NCI-H2107 treated with DMSO at 0.1 percent for 48 hours (cell line): ENCODE measurements around the gene JAM3.
"Not testable (repeated sequence)": the region's sequence is repeated elsewhere in the genome, so short reads cannot be mapped to it uniquely, and the experiment has no call there.

Experiments used
- DNase-seq: peaks from one replicate; lab custom pipeline; 2025; ENCODE audit not compliant: unreplicated experiment; lab: John Stamatoyannopoulos, UW

The JAM3 gene

DNA sequence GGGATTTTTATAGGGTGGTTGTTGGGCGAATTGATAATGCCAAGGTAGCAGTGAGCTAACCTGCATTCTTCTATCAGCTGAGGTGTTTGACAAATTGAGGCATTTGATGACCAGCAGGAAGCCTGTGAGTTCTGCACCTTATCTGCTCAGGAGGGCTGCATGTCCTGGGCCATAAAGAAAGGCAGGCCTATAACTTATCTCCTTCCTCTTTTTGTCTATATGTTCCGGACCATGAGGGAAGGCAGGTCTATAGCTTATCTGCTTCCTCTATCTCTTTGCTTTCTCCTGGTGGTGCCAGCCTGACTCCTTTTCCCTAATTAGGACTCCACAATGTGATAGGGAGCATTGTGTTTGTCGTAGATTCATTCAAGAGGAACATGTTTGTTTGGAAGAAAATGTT lies 8.6 kb upstream of the JAM3 start:
- DNase-seq: no peak

DNA sequence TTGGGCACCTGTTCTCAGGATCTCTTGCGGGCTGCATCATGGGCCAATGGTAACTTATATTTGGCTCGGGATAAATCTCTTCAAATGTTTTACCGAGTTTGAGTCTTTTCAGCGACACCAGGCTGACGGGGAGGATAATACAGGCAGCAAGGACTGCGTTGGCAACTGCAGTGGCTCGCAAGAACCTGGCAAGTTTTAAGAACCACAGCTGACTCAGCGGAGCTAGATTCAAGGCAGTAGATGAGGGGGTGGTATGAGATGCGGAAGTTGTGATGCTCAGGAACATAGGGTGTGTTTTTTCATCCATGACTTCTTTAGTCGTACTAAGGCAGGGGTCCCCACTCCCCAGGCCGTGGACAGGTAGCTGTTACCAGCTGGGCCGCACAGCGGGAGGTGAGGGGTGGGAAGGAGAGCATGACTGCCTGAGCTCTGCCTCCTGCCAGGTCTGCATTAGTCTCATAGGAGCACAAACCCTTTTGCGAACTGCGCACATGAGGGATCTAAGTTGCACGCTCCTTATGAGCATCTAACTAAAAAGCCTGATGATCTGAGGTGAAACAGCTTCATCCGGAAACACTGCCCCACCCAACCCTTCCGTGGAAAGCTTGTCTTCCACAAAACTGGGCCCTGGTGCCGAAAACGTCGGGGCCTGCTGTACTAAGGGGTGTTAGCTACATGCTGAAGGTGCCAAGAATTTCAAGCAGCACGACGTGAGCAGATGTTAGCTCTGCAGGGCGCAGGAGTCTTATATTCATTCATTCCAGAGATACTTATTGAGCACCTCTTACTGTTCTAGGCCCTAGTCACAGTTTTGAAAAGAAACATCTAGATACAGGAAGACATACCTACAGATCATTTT lies 6.4 kb upstream of the JAM3 start:
- no peak for DNase-seq

DNA sequence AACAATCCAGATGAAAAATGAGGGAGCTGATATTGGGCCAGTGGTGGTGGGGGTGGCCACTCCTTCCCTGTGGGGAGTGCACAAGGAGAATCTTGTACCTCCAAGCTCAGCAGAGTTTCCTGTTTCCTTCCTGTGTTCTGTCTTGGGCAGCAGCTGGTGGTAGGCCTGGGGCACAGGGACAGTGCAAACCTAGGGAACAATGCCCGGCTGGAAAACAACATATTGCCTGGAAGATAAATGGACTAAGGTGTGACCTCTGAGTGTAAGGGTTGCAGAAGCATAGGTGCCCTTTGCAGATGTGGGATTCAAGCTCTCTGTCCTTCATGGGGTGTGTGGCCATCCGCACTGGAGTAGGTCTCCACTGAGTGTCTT lies 5.8 kb upstream of the JAM3 start:
- DNase-seq: no peak

DNA sequence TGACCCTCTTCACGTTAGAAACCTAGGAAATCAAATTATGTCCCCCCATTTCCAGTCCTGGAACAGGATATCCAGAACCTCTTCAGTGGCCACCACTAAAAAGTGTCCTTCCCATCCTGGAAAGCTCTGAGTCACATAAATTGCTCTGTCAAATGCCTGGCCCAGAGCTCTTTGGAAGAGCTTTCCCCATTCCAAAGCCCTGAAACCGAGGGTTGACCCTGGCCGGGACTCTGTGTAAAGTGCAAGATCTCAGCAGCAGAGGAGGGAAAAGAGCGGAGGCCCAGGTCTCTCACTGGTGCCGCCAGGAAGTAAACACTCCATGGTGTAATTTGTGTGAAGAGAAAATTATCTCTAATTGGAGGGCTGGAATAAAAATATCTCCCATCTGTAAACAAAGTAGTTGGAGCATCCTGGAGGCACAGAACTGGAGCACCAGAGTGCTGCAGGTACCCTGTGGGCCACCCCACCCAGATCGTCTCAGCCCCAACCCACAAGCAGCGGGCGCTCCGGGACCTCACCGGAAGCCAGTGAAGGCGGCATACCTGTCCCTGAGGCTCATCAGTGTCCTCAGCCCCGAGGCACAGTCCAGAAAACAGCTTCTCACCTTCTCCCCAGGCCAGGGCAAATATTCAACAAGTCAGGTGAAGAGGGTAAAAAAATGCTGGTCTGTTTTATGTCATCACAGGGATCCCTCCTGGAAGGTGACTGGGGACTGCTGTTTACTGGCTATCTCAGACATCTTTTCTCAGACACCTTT lies 4.7 kb upstream of the JAM3 start:
- no peak for DNase-seq

DNA sequence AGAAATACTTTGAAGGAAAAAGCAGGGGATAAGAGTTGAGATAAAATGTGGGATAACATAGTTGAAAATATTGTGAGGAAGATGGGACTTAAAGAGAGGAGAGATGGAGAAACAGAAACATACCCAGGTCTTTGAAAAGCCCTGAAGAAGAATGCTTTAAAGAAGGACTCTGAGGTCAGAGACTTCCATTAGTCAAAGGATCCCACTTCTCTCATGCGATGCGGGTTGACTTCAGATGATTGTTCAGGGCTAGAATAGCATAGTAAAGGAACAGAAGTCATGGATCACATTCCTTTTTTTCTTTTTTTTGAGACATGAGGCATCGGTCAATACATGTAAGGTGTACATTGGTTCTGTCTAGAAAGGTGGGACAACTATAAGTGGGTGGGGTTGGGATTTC lies 3.5 kb upstream of the JAM3 start:
- no peak for DNase-seq

DNA sequence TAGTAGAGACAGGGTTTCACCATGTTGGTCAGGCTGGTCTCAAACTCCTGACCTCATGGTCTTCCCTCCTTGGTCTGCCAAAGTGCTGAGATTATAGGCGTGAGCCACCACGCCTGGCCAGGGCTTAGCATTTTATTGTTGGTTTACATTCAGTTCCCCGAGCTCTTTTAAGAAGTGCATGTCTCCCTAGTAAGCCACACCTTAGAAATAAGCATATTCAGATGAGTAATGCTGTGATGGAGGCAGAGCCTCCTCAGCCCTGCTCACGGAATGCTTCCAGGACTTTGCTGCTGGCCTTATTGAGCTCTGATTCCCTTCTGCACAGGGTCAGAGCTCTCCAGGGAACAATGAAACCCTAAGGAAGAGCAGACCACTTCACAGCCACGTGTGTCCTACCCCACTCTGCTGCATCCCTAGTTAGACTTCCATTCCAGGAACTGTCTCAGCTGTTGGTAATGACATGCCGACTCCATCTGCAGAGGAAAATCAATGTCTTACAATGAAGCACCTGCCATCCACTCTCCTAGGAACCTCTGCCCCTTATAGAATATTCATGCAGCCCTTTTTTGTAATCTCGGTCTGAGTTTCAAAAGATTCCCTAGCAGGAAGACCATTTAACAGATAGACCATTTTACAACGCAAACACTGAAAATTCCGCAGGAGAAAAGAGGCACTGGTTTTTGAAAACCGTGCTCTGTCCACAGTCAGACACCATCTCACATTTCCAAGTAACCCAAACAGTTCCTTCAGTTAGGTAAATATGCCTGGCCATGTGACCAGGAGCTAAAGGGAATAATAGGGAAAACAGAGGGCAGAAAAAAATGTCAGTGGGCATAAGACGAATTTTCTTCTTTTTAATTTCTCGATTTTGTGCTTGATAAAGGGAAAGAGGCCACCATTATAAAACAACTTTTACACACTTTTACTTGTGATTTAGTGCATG lies 1.7 kb upstream of the JAM3 start:
- peak; percentile 83 for DNase-seq

DNA sequence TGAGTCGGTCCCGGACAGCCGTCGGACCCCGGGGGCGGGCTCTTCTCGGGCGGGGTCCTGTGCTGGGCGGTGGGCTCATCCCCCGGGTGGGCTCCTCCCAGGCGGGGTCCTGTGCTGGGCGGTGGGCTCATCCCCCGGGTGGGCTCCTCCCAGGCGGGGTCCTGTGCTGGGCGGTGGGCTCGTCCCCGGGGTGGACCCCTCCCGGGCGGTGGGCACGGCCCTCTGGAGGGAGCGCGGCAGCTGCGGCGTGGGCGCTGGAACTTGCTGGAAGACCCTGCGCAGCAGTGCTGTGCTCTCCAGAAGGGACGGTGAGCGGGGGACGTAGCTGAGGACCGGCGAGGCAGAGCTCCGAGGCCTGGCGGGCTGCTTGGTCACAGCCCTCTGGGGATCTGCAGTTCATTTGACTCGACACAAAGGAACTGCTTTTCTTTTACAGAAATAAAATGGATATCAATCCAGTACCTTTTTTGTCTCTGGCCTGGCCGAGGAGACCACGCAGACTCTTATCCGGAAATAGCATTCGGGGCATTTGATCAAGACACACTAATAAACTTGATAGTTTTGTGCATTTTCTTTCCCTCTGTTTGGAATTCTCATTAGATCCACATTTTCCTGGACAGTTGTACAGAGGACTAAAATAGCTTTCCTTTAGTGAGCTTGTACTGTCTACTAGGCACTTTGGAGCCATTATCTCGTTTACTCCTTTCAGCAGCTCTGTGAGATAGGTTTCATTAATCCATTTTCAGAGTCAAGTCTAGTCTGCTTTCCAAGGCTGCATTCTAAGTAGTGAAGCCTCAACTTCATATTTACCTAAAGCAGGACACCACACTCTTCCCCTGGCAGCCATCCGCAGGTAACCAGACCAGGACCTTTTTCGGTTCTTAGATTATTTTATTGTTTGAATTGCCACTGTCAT lies 812 bp downstream of the JAM3 start:
- peak; percentile 29 for DNase-seq

DNA sequence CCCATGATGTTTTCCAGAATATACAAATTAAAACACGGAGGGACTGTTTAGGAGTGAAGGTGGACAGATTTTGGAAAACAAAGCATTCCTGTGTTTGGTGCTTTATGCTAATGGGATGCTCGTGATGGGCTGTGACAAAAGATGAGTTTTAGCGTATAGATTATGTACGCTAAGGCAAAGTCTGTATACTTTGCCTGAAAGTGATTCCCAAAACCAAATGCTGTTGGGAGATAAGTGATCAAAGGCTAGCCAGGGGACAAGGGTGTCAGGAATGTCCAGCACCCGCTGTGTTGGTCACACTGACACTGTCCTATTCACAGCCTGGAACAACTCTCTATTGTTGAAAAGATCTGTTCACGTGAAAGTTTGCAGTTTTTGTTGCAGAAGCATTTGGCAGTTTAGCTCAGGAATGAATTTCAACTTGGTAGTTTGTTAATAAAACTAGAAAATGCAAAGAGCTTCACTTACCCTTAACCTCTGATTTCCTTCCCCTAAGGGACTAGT lies 1.5 kb downstream of the JAM3 start:
- DNase-seq: no peak

DNA sequence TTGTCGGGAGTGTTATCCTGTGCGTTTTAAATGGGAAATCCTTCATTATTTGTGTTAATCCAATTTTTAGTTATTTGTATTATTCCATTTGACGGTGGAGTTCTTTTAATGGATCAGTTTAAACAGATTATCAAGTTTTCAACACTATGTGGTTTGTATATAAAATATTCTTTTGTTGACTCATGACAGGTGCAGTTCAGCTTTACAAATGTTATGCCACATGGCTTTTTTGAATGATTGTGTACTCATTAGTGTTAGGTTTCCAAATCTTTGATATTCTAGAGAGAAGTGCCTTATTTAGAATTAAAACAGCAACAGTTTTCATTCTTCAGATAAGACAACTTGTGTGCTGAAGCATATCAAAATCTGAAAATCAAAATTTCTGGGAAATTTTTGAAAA lies 2.4 kb downstream of the JAM3 start:
- peak; percentile 74 for DNase-seq

DNA sequence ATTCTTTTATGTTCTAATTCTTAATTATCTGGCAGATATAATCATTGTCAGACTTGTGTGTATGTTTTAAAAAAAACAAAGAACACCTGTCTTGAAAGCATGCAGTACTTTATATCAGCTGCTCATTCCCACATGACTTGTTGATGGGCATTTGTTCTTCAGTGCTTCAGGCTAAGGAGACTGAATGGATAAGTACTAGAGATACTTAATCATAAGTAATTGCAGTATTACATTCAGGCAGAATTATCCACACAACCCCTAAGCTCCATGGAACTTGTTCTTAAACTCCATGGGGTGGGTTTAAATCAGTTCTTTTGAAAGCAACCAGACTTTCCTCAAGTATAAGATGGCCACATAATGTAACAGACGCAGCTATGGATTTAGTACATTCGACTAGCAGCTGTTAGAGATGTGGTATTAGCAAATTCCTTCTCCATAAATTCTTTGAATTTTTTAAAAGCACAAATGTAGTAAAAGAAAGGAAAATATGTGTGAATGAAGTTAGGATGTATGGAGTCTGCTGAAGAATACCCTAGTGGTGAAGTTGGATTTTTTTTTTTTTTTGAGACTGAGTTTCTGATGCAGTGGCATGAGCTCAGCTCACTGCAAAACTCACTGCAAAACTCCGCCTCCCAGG lies 3.0 kb downstream of the JAM3 start:
- DNase-seq: peak; percentile 93

DNA sequence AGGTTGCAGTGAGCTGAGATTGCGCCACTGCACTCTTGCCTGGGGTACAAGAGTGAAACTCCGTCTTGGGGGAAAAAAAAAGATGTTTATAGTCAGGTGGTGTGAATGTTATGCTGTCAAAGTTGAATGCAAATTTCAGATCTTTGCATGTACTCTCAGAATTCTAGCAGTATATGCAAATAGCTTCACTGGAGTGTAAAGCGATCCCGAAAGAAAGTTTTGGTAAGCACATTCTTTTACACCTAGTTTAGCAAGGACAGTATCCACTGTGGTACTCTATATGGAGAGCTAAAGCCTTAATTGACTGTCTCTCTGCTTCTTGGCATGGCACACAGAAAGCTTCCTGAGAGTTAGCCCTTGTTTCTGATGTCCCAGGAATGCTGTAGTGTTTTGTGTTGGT lies 4.0 kb downstream of the JAM3 start:
- no peak for DNase-seq

DNA sequence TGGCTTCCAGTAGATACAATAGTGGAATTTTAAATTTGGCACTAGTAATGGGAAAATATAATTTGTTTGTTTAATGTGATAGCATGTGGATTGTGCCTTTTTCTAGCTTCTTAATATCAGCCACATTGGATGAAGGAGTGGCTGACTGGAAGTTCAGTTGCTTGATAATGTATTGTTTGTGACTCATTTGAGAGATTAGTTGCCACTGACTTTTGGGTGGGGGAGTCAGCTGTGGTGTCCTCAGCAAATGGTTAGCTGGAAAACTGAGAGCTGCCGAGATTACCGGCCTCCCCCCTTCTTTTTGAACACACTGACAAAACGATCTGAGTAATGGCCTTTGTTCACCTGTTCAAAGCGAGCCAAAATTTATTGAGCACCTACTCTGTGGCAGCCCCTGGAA lies 5.5 kb downstream of the JAM3 start:
- DNase-seq: no peak

DNA sequence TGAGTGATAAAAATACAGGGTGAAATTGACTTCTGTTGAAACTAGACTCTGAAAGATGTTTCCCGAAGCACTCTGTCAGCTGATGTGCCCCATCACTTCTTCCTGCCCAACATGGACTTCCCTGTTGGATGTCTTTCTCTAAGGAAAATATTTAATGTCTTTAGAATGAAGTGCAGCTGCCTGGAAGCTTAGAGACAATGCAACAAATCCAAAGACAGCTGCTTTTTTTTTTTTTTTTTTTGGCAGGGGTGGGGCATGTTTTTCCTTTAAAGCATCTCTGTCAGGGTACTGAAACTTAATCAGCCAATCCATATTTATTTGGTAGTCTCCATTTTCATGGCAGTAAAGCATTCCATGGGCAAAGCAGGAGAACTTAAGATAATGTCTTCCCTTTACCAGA lies 5.9 kb downstream of the JAM3 start:
- DNase-seq: no peak

DNA sequence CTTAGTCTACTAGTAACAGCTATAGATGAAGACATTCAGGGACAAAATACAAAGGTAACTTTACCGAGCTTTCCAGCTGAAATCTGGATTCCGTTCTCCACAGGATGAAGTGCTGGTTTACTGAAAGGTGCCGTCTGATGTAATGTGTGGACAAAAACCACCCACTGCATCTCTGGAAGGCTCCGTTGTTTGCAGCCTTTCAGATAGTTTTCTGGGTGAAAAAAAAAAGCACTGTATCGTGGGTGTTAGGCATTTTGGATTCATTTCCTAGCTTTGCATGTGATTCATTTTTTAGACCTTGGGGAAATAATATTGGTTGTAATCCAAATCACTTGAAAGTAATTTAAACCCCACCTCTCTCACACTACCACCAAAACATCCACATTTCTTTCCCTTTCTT lies 10.4 kb downstream of the JAM3 start:
- no peak for DNase-seq

DNA sequence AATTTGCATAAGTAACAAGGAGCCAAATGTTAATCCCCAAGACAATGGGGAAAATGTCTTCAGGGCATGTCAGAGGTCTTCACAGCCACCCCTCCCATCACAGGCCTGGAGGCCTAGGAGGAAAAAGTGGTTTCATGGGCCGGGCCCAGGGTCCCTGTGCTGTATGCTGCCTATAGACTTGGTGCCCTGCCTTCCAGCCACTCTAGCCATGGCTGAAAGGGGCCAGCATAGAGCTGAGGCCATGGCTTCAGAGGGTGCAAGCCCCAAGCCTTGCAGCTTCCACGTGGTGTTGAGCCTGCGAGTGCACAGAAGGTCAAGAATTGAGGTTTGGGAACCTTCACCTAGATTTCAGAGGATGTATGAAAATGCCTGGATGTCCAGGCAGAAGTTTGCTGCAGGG lies 12.4 kb downstream of the JAM3 start:
- not testable (repeated sequence) for DNase-seq

DNA sequence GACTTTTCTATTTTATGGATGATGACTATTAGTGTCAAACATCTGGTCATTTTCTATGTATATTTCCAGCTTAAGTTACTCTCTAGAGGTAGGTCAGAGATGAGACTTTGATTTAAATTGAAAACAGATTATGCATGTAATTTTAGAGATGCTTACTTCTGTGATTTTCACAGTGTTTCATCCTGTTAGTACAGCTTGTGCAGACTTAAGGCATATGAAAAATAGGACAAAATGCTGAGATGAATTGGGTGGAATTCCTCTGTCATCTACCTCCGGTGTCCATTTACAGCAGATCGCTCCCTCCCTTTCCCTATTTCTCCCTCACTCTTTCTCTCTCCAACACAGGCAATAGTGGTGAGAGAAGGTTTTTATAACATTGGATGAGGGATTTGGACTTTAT lies 14.1 kb downstream of the JAM3 start:
- DNase-seq: no peak

DNA sequence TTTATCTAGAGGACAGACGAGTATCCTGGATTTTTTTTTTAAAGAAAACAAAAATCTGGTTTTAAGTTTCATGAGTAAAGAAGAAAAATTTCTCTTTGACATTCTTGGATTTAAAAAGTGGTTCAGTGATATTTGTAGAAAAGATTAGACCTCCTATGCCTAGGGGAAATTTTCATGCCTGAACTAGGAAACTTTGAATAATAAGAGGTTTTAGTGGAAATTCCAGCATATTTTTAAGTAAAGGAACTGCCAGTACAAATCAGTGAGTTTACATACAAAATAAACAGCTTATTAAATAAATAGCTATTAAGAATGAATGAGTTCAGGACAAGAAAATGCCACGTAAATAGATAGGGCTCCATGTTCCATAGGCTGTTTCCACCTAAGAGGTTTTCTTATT lies 17.5 kb downstream of the JAM3 start:
- DNase-seq: no peak

DNA sequence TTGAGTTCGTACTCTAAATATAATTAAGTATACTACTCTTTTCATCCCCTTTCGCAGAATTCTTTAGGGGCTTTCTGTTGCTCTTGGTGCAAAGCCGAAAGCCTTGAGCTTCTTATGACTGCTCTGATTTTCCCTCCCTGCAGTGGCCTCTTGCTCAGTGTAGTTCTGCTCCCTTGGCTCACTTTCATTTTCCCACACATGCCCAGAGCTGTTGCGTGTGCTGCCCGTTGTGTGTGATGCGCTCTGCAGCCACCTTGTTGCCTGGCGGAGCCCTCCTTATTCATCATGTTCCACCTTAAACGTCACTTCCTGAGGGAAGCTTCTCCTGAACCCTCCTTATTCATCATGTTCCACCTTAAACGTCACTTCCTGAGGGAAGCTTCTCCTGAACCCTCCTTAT lies 23.1 kb downstream of the JAM3 start:
- DNase-seq: not testable (repeated sequence)

DNA sequence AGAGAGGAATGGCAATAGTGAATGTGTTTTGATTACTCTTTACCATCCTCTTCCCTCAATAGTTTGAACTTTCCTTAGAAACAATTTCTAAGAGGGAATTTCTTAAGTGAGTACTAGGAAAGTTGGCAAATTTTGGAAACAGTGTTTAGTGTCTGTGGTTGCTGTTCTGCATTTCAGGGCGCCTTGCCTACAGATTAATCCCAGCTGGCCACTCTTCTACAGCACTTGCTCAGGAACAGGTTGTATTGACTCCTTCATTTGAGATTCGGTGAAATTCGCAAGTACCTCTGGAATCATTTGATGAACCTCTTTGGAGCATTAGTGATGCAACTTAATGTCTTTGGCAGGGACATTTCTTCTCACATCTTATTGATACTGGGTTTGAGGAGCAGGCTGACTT lies 28.3 kb downstream of the JAM3 start:
- no peak for DNase-seq
